GM23338 (cell line): Measurements from ENCODE around the gene ITLN1.

Experiments
- EZH2 ChIP-seq: fragments of 200-600 bp; sonication (generic); IDR thresholded peaks from one replicate; pipeline ENCODE4 v1.8.0; 2017; ENCODE audit warnings: antibody characterized with exemption, mild to moderate bottlenecking, low read depth; ENCODE audit not compliant: unreplicated experiment
- EZH2phosphoT487 ChIP-seq: fragments of 200-600 bp; sonication (generic); IDR thresholded peaks from one replicate; pipeline ENCODE4 v1.8.1; 2018; ENCODE audit warnings: antibody characterized with exemption; ENCODE audit not compliant: unreplicated experiment
- ZNF331 ChIP-seq: fragments of 250-450 bp; sonication (Bioruptor Pico); IDR thresholded peaks from 2 replicates; pipeline ENCODE4 v1.5.0; 2020; ENCODE audit warnings: low read depth, mild to moderate bottlenecking, moderate library complexity
- TF ChIP-seq, protein P1 (sequence below): IDR thresholded peaks from 2 replicates; pipeline ENCODE4 v1.6.1; 2016; ENCODE audit warnings: antibody characterized with exemption
- TF ChIP-seq, protein P2 (sequence below), 2 experiments: fragments of 200-600 bp in 1 of 2; sonication (generic) in 1 of 2; conservative IDR thresholded peaks; 2 replicates each; pipeline versions ENCODE4 v1.5.1 to v1.6.1; 2016 to 2017; ENCODE audit warnings: antibody characterized with exemption in 2 of 2, low read depth in 2 of 2, mild to moderate bottlenecking in 2 of 2, moderate library complexity in 1 of 2
- TF ChIP-seq, protein P3 (sequence below): IDR thresholded peaks from one replicate; pipeline ENCODE4 v1.6.1; 2018; ENCODE audit warnings: antibody characterized with exemption; ENCODE audit not compliant: unreplicated experiment

DNA sequence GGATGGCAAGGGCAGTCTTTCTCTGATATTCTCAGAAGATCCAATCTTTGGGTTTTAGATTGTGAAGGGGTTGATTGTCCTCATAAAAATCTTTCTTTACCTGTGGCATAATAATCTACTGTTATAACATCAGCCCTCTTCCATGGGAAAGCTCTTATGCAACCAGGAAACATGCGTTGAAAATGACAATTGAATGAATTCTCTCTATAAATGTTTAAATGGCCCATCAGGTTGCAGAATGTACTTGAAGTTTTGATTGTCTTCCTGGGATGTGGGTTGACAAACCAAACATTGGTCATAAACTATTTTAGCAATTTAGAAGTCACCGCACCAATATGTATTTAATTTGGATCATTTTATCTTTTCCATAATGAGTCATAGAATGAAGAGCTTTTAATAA is 31.7 kb upstream of the ITLN1 start:
- no peak for TF ChIP-seq EZH2phosphoT487
- TF ChIP-seq, protein P1, sequence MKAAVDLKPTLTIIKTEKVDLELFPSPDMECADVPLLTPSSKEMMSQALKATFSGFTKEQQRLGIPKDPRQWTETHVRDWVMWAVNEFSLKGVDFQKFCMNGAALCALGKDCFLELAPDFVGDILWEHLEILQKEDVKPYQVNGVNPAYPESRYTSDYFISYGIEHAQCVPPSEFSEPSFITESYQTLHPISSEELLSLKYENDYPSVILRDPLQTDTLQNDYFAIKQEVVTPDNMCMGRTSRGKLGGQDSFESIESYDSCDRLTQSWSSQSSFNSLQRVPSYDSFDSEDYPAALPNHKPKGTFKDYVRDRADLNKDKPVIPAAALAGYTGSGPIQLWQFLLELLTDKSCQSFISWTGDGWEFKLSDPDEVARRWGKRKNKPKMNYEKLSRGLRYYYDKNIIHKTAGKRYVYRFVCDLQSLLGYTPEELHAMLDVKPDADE: no peak
- TF ChIP-seq, protein P2, sequence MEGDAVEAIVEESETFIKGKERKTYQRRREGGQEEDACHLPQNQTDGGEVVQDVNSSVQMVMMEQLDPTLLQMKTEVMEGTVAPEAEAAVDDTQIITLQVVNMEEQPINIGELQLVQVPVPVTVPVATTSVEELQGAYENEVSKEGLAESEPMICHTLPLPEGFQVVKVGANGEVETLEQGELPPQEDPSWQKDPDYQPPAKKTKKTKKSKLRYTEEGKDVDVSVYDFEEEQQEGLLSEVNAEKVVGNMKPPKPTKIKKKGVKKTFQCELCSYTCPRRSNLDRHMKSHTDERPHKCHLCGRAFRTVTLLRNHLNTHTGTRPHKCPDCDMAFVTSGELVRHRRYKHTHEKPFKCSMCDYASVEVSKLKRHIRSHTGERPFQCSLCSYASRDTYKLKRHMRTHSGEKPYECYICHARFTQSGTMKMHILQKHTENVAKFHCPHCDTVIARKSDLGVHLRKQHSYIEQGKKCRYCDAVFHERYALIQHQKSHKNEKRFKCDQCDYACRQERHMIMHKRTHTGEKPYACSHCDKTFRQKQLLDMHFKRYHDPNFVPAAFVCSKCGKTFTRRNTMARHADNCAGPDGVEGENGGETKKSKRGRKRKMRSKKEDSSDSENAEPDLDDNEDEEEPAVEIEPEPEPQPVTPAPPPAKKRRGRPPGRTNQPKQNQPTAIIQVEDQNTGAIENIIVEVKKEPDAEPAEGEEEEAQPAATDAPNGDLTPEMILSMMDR (conservative IDR thresholded peaks at IDR 0.05; ENCODE audit: low read depth in 2 of 2): no peak
- TF ChIP-seq EZH2: no peak
- TF ChIP-seq, protein P3, sequence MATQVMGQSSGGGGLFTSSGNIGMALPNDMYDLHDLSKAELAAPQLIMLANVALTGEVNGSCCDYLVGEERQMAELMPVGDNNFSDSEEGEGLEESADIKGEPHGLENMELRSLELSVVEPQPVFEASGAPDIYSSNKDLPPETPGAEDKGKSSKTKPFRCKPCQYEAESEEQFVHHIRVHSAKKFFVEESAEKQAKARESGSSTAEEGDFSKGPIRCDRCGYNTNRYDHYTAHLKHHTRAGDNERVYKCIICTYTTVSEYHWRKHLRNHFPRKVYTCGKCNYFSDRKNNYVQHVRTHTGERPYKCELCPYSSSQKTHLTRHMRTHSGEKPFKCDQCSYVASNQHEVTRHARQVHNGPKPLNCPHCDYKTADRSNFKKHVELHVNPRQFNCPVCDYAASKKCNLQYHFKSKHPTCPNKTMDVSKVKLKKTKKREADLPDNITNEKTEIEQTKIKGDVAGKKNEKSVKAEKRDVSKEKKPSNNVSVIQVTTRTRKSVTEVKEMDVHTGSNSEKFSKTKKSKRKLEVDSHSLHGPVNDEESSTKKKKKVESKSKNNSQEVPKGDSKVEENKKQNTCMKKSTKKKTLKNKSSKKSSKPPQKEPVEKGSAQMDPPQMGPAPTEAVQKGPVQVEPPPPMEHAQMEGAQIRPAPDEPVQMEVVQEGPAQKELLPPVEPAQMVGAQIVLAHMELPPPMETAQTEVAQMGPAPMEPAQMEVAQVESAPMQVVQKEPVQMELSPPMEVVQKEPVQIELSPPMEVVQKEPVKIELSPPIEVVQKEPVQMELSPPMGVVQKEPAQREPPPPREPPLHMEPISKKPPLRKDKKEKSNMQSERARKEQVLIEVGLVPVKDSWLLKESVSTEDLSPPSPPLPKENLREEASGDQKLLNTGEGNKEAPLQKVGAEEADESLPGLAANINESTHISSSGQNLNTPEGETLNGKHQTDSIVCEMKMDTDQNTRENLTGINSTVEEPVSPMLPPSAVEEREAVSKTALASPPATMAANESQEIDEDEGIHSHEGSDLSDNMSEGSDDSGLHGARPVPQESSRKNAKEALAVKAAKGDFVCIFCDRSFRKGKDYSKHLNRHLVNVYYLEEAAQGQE: no peak
- no peak for TF ChIP-seq ZNF331
